ENCODE measurements around the gene HSPA1B.

- TF ChIP-seq CTCF (conservative IDR thresholded peaks at IDR 0.05; ENCODE audit: low read length) (no peak), EZH2phosphoT487 (IDR thresholded peaks at IDR 0.05; ENCODE audit: borderline replicate concordance, low read depth, low read length) (no peak)
These were observed 34.8 kb upstream of the HSPA1B start for GRCh38 chr6:31792761-31793171.

All from OCI-LY7 (cell line).